Sigmoid colon (tissue), 7 donors: ENCODE measurements around the gene TBC1D22A. TPM values are rescaled to one million over a fixed set of nuclear protein-coding genes. Genes with fewer than 3 reads are reported as not detected.

Source experiments
- DNase-seq: peaks from one replicate; pipeline ENCODE4 v3.0.0-alpha.2; 2019
- H3K27ac ChIP-seq, 4 donors: fragments of 200-600 bp; sonication (generic); one replicate each; pipeline ENCODE4 v1.5.1; 2016 to 2019; ENCODE audit warnings: mild to moderate bottlenecking in 1 of 4
- H3K27me3 ChIP-seq, 3 donors: fragments of 200-600 bp; sonication (generic); one replicate each; pipeline ENCODE4 v1.5.1; 2019; ENCODE audit warnings: mild to moderate bottlenecking in 1 of 3
- H3K36me3 ChIP-seq, 4 donors: fragments of 200-600 bp; sonication (generic); one replicate each; pipeline ENCODE4 v1.5.1; 2016 to 2019
- H3K4me1 ChIP-seq, 4 donors: fragments of 200-600 bp; sonication (generic); one replicate each; pipeline ENCODE4 v1.5.1; 2017 to 2019
- H3K4me3 ChIP-seq, 4 donors: fragments of 200-600 bp; sonication (generic); one replicate each; pipeline ENCODE4 v1.5.1; 2017 to 2019; ENCODE audit warnings: mild to moderate bottlenecking in 2 of 4, moderate library complexity in 1 of 4
- H3K9me3 ChIP-seq, 4 donors: fragments of 200-600 bp in 3 of 4; sonication (generic) in 3 of 4; one replicate each; pipeline versions ENCODE4 v1.5.1 to v1.6.1; 2013 to 2019
- CTCF ChIP-seq, 4 experiments: fragments of 450-650 bp in 3 of 4; fragments of 200-600 bp in 1 of 4; IDR thresholded peaks; one replicate each; pipeline ENCODE4 v1.5.1; 2016 to 2019; ENCODE audit warnings: antibody characterized with exemption in 4 of 4, mild to moderate bottlenecking in 3 of 4, moderate library complexity in 2 of 4
- EP300 ChIP-seq, 4 donors: sonication (generic); formaldehyde crosslinking; IDR thresholded peaks; one replicate each; pipeline ENCODE4 v1.6.1; 2017; ENCODE audit warnings: antibody characterized with exemption in 4 of 4
- POLR2A ChIP-seq, 2 donors: fragments of 450-650 bp; IDR thresholded peaks; one replicate each; pipeline ENCODE4 v1.6.1; 2016; ENCODE audit warnings: antibody characterized with exemption in 2 of 2, mild to moderate bottlenecking in 2 of 2, moderate library complexity in 2 of 2
- POLR2AphosphoS5 ChIP-seq, 4 donors: sonication (generic); formaldehyde crosslinking; IDR thresholded peaks; one replicate each; pipeline ENCODE4 v1.6.1; 2017; ENCODE audit warnings: antibody characterized with exemption in 4 of 4
- WGBS, 2 donors: extraction: QIAGEN DNeasy Blood & Tissue Kit; methylation state at CpG; one replicate each; pipeline ENCODE4 v1.1.7; 2013; 5-methylcytosine and 5-hydroxymethylcytosine counted together
- intact Hi-C: fragments of 100-400 bp; cut with DNase I; formaldehyde crosslinking; loops from one replicate; pipeline ENCODE4 v1.15.1; 2023
- polyA plus RNA-seq, 3 donors: library from polyadenylated mRNA; stranded (reverse); fragments of 200-250 nt; gene quantifications; one replicate each; pipeline ENCODE4 v1.2.3, GENCODE V29; 2013
- total RNA-seq, 4 donors: library from RNA; depleted of rRNA; stranded (reverse); fragments of >200 nt; gene quantifications; one replicate each; pipeline ENCODE4 v1.1.0, GENCODE V29; 2016
- donor health status: healthy with polysubstance abuse.
- donor health status: Bipolar disorder and iron deficiency.
- donor health status: healthy.

TBC1D22A gene
- total and polyA plus RNA-seq, 7 donors = 13.6 to 34.6 (median 14.3) TPM

GRCh38 chr22:46798366-46799350 is 36.2 kb downstream of the TBC1D22A start:
- Histone ChIP-seq H3K27ac (no peak overlapping the region), H3K4me1 (peaks cover 0 to 12% (median 6%) of the 10 kb centered on the region in 4 donors), H3K4me3 (no peak overlapping the region), H3K36me3 (peaks cover 5 to 52% (median 18%) of the 10 kb centered on the region in 4 donors), H3K9me3 (no peaks in the 10 kb centered on the region), H3K27me3 (no peaks in the 10 kb centered on the region)
- peak; percentile 66 to 96 (median 90) for TF ChIP-seq CTCF (IDR thresholded peaks at IDR 0.05)
- no peak for TF ChIP-seq POLR2A (IDR thresholded peaks at IDR 0.05)
- WGBS, 2 donors = 33 to 44% methylated on average over 27 of the region's 27 CpGs
- peak; percentile 77 for DNase-seq
- intact Hi-C loops = loop anchor here (5.0 kb wide), 1 partner anchor 1694 kb away; no protein-coding TSS in a partner anchor

- Histone ChIP-seq H3K9me3 (no peaks in the 10 kb centered on the region), H3K4me1 (peaks cover 0 to 14% (median 6%) of the 10 kb centered on the region in 4 donors), H3K36me3 (peaks cover 0 to 42% (median 9%) of the 10 kb centered on the region in 4 donors), H3K27ac (no peak overlapping the region), H3K4me3 (no peak overlapping the region), H3K27me3 (no peaks in the 10 kb centered on the region)
- peak; percentile 49 for DNase-seq
- TF ChIP-seq POLR2A (IDR thresholded peaks at IDR 0.05) (no peak), EP300 (IDR thresholded peaks at IDR 0.05) (no peak), CTCF (IDR thresholded peaks at IDR 0.05) (no peak), POLR2AphosphoS5 (IDR thresholded peaks at IDR 0.05) (no peak)
- WGBS, 2 donors = 87 to 88% methylated on average over 11 of the region's 11 CpGs
- intact Hi-C loops = loop anchor here (5.0 kb wide), 1 partner anchor 1693 kb away; no protein-coding TSS in a partner anchor
Observed at GRCh38 chr22:46799626-46800025, 37.2 kb downstream of the TBC1D22A start.

- DNase-seq = peak; percentile 41
- intact Hi-C loops = no loop called here
Observed at GRCh38 chr22:46800102-46800857, 37.8 kb downstream of the TBC1D22A start.

More at GRCh38 chr22:46800102-46800857, 37.8 kb downstream of the TBC1D22A start:
- WGBS, 2 donors = 94 to 95% methylated on average over 19 of the region's 19 CpGs
- no peak overlapping the region for H3K4me3 ChIP-seq
- TF ChIP-seq EP300 (IDR thresholded peaks at IDR 0.05) = no peak
- TF ChIP-seq POLR2A (IDR thresholded peaks at IDR 0.05) = no peak
- no peak for TF ChIP-seq CTCF (IDR thresholded peaks at IDR 0.05)
- TF ChIP-seq POLR2AphosphoS5 (IDR thresholded peaks at IDR 0.05) = no peak
- peaks cover 0 to 40% (median 6%) of the 10 kb centered on the region in 4 donors for H3K36me3 ChIP-seq
- no peaks in the 10 kb centered on the region for H3K9me3 ChIP-seq
- H3K27me3 ChIP-seq = no peaks in the 10 kb centered on the region
- peaks cover 0 to 14% (median 6%) of the 10 kb centered on the region in 4 donors for H3K4me1 ChIP-seq
- H3K27ac ChIP-seq = no peak overlapping the region
